Measurements from ENCODE around the gene TACR1. TPM values are rescaled to one million over a fixed set of nuclear protein-coding genes. Genes with fewer than 3 reads are reported as not detected.

The TACR1 gene
- total and polyA plus RNA-seq, 2 of the 13 experiments (the other 11 are each of a cell fraction or from before 2014, with no cell fraction given), result not detected

DNA sequence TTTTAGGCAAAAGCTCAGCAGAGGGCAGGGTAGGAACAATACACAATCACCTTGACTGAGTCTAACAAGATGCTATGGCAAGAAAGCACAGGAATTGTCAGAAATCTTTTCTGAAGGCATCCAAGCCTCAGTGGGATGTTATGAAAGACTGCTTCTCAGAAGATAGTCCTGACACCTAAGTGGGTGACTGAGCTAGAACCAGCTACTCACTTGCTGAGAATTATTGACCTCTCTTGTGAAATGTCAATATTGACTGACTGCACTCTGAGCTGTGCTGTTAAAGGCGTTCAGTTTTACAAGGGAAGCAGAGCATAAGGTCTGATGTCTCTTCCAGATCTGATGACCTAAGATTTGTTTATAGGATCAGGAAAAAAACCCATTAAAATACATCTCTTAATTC, 46.1 kb downstream of the TACR1 start (continued):
- TF ChIP-seq, protein P1, sequence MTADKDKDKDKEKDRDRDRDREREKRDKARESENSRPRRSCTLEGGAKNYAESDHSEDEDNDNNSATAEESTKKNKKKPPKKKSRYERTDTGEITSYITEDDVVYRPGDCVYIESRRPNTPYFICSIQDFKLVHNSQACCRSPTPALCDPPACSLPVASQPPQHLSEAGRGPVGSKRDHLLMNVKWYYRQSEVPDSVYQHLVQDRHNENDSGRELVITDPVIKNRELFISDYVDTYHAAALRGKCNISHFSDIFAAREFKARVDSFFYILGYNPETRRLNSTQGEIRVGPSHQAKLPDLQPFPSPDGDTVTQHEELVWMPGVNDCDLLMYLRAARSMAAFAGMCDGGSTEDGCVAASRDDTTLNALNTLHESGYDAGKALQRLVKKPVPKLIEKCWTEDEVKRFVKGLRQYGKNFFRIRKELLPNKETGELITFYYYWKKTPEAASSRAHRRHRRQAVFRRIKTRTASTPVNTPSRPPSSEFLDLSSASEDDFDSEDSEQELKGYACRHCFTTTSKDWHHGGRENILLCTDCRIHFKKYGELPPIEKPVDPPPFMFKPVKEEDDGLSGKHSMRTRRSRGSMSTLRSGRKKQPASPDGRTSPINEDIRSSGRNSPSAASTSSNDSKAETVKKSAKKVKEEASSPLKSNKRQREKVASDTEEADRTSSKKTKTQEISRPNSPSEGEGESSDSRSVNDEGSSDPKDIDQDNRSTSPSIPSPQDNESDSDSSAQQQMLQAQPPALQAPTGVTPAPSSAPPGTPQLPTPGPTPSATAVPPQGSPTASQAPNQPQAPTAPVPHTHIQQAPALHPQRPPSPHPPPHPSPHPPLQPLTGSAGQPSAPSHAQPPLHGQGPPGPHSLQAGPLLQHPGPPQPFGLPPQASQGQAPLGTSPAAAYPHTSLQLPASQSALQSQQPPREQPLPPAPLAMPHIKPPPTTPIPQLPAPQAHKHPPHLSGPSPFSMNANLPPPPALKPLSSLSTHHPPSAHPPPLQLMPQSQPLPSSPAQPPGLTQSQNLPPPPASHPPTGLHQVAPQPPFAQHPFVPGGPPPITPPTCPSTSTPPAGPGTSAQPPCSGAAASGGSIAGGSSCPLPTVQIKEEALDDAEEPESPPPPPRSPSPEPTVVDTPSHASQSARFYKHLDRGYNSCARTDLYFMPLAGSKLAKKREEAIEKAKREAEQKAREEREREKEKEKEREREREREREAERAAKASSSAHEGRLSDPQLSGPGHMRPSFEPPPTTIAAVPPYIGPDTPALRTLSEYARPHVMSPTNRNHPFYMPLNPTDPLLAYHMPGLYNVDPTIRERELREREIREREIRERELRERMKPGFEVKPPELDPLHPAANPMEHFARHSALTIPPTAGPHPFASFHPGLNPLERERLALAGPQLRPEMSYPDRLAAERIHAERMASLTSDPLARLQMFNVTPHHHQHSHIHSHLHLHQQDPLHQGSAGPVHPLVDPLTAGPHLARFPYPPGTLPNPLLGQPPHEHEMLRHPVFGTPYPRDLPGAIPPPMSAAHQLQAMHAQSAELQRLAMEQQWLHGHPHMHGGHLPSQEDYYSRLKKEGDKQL (CRISPR knock-in tag; IDR thresholded peaks at IDR 0.05; ENCODE audit: low read depth), result peak; percentile 74; the same call in 1 of the 2 replicates
- TF ChIP-seq SNAI1 (CRISPR knock-in tag; IDR thresholded peaks at IDR 0.05; ENCODE audit: borderline replicate concordance), result no peak
- no peak for TF ChIP-seq PLRG1 (conservative IDR thresholded peaks at IDR 0.05)
- no peak for TF ChIP-seq ZBTB8A (CRISPR knock-in tag; IDR thresholded peaks at IDR 0.05; ENCODE audit: borderline replicate concordance, low read depth)
- TF ChIP-seq ATF7 (IDR thresholded peaks at IDR 0.05), result no peak
- peak; percentile 51; the same call in 1 of the 2 replicates for TF ChIP-seq ATF7 (CRISPR knock-in tag; IDR thresholded peaks at IDR 0.05)
- no peak for TF ChIP-seq MLLT10 (CRISPR knock-in tag; IDR thresholded peaks at IDR 0.05)
- TF ChIP-seq, protein P2, sequence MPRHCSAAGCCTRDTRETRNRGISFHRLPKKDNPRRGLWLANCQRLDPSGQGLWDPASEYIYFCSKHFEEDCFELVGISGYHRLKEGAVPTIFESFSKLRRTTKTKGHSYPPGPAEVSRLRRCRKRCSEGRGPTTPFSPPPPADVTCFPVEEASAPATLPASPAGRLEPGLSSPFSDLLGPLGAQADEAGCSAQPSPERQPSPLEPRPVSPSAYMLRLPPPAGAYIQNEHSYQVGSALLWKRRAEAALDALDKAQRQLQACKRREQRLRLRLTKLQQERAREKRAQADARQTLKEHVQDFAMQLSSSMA (CRISPR knock-in tag; IDR thresholded peaks at IDR 0.05), result no peak
- TF ChIP-seq, protein P3, sequence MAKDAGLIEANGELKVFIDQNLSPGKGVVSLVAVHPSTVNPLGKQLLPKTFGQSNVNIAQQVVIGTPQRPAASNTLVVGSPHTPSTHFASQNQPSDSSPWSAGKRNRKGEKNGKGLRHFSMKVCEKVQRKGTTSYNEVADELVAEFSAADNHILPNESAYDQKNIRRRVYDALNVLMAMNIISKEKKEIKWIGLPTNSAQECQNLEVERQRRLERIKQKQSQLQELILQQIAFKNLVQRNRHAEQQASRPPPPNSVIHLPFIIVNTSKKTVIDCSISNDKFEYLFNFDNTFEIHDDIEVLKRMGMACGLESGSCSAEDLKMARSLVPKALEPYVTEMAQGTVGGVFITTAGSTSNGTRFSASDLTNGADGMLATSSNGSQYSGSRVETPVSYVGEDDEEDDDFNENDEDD (CRISPR knock-in tag; IDR thresholded peaks at IDR 0.05; ENCODE audit: borderline replicate concordance), result no peak
- TF ChIP-seq, protein P4, sequence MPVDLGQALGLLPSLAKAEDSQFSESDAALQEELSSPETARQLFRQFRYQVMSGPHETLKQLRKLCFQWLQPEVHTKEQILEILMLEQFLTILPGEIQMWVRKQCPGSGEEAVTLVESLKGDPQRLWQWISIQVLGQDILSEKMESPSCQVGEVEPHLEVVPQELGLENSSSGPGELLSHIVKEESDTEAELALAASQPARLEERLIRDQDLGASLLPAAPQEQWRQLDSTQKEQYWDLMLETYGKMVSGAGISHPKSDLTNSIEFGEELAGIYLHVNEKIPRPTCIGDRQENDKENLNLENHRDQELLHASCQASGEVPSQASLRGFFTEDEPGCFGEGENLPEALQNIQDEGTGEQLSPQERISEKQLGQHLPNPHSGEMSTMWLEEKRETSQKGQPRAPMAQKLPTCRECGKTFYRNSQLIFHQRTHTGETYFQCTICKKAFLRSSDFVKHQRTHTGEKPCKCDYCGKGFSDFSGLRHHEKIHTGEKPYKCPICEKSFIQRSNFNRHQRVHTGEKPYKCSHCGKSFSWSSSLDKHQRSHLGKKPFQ (CRISPR knock-in tag; IDR thresholded peaks at IDR 0.05; ENCODE audit: insufficient replicate concordance), result no peak
- no peak for TF ChIP-seq ZNF354B (CRISPR knock-in tag; IDR thresholded peaks at IDR 0.05)
- TF ChIP-seq RBM39 (IDR thresholded peaks at IDR 0.05; ENCODE audit: low read depth, low read length, poor library complexity, severe bottlenecking), result no peak
- TF ChIP-seq, protein P5, sequence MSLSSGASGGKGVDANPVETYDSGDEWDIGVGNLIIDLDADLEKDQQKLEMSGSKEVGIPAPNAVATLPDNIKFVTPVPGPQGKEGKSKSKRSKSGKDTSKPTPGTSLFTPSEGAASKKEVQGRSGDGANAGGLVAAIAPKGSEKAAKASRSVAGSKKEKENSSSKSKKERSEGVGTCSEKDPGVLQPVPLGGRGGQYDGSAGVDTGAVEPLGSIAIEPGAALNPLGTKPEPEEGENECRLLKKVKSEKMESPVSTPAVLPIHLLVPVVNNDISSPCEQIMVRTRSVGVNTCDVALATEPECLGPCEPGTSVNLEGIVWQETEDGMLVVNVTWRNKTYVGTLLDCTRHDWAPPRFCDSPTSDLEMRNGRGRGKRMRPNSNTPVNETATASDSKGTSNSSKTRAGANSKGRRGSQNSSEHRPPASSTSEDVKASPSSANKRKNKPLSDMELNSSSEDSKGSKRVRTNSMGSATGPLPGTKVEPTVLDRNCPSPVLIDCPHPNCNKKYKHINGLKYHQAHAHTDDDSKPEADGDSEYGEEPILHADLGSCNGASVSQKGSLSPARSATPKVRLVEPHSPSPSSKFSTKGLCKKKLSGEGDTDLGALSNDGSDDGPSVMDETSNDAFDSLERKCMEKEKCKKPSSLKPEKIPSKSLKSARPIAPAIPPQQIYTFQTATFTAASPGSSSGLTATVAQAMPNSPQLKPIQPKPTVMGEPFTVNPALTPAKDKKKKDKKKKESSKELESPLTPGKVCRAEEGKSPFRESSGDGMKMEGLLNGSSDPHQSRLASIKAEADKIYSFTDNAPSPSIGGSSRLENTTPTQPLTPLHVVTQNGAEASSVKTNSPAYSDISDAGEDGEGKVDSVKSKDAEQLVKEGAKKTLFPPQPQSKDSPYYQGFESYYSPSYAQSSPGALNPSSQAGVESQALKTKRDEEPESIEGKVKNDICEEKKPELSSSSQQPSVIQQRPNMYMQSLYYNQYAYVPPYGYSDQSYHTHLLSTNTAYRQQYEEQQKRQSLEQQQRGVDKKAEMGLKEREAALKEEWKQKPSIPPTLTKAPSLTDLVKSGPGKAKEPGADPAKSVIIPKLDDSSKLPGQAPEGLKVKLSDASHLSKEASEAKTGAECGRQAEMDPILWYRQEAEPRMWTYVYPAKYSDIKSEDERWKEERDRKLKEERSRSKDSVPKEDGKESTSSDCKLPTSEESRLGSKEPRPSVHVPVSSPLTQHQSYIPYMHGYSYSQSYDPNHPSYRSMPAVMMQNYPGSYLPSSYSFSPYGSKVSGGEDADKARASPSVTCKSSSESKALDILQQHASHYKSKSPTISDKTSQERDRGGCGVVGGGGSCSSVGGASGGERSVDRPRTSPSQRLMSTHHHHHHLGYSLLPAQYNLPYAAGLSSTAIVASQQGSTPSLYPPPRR (CRISPR knock-in tag; IDR thresholded peaks at IDR 0.05; ENCODE audit: borderline replicate concordance), result peak; percentile 92
- TF ChIP-seq ZNF547 (CRISPR knock-in tag; IDR thresholded peaks at IDR 0.05), result no peak
- TF ChIP-seq ZNF30 (CRISPR knock-in tag; IDR thresholded peaks at IDR 0.05), result no peak
- no peak for TF ChIP-seq ZNF883 (CRISPR knock-in tag; IDR thresholded peaks at IDR 0.05; ENCODE audit: not compliant biosample characterization)
